ENCODE measurements around the gene DNA2.

DNA2 gene

DNA sequence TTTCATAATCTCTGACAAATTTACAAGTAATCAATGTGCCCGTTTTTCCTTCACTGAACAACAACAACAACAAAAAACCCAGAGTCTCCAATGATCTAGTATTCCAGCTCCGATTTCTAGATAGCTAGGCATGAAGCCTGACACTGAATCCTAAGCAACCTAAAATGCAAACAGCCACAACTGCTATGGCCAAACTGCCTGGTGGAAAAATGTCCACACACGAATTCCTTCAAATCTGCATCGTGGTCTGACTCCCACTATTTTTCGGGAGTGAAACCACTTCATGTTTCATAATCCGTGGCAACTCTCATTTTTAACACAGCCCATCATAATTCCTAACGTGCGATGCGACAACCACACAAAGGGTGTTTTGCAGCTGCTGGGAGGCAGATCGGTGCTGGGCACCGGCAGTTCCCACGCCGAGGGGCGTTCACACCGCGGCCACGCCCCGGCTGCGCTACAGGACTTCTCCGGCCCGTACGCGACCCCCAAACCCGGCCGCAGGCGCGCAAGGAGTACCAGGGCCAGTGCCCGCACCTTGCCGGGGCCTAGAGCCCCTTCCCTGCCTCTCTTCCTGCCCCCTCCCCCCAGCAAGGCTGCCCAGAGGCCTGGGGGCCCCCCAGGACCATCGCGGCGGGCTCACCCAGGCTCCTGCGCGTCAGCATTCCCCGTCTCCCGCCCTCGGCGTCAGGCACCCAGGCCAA lies 65.5 kb downstream of the DNA2 start:
- Histone ChIP-seq H3K27ac (ENCODE audit: low read depth, low read length) (peak overlapping the region; percentile 94), H3K9me3 (ENCODE audit: control insufficient read depth, insufficient read depth, low read depth, low read length) (no peaks in the 10 kb centered on the region), H3K27me3 (ENCODE audit: control insufficient read depth, insufficient read depth, low read length) (no peaks in the 10 kb centered on the region), H3K4me3 (ENCODE audit: low read depth, low read length) (peak overlapping the region; percentile 100), H3K4me1 (ENCODE audit: control insufficient read depth, insufficient read depth, low read length) (no peaks in the 10 kb centered on the region), H3K9ac (ENCODE audit: low read length) (peak overlapping the region; percentile 91), H3K36me3 (ENCODE audit: control insufficient read depth, insufficient read depth, low read length) (peaks cover 6% of the 10 kb centered on the region)

DNA sequence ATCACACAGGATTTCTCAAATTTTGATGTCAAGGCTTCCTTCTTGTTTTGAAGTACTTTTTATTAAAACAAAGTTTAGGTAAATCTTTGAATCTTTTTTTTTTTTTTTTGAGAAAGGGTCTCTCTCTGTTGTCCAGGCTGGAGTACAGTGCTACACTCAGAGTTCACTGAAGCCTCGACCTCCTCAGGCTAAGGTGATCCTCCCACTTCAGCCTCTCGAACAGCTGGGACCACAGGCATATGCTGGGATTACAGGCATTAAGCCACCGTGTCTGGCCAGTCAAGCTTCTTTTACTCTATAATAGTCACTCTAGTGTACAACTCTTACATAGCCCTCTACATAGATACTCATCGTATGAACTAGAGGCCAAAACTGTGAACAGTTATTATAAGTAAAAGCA lies 68.1 kb downstream of the DNA2 start:
- H3K4me3 ChIP-seq (ENCODE audit: low read depth, low read length), result no peak overlapping the region
- no peak overlapping the region for H3K9ac ChIP-seq (ENCODE audit: low read length)
- no peaks in the 10 kb centered on the region for H3K9me3 ChIP-seq (ENCODE audit: control insufficient read depth, insufficient read depth, low read depth, low read length)
- H3K27me3 ChIP-seq (ENCODE audit: control insufficient read depth, insufficient read depth, low read length), result no peaks in the 10 kb centered on the region
- H3K27ac ChIP-seq (ENCODE audit: low read depth, low read length), result no peak overlapping the region
- H3K36me3 ChIP-seq (ENCODE audit: control insufficient read depth, insufficient read depth, low read length), result peaks cover 11% of the 10 kb centered on the region
- no peaks in the 10 kb centered on the region for H3K4me1 ChIP-seq (ENCODE audit: control insufficient read depth, insufficient read depth, low read length)

DNA sequence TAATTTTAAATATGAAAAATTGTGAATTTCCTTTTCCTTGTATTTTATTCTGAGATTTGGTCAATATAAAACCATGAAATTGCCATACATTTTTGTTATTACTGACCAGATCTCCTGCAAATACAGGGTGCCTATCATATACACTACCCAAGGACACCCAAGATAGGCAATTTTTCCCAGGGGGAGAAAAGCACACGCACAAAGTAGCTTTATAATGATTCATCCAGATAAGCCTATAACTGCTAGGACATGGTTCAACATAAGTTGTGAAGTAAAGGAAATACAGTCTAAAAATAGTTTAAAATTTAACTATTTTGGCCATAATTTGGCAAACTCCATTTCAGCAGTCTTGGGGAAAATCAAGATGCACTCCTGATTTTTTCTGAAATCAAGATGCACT lies 69.5 kb downstream of the DNA2 start:
- H3K9me3 ChIP-seq (ENCODE audit: control insufficient read depth, insufficient read depth, low read depth, low read length), result no peaks in the 10 kb centered on the region
- peaks cover 11% of the 10 kb centered on the region for H3K36me3 ChIP-seq (ENCODE audit: control insufficient read depth, insufficient read depth, low read length)
- no peaks in the 10 kb centered on the region for H3K27me3 ChIP-seq (ENCODE audit: control insufficient read depth, insufficient read depth, low read length)
- H3K27ac ChIP-seq (ENCODE audit: low read depth, low read length), result no peak overlapping the region
- H3K9ac ChIP-seq (ENCODE audit: low read length), result no peak overlapping the region
- no peak overlapping the region for H3K4me3 ChIP-seq (ENCODE audit: low read depth, low read length)
- no peaks in the 10 kb centered on the region for H3K4me1 ChIP-seq (ENCODE audit: control insufficient read depth, insufficient read depth, low read length)

DNA sequence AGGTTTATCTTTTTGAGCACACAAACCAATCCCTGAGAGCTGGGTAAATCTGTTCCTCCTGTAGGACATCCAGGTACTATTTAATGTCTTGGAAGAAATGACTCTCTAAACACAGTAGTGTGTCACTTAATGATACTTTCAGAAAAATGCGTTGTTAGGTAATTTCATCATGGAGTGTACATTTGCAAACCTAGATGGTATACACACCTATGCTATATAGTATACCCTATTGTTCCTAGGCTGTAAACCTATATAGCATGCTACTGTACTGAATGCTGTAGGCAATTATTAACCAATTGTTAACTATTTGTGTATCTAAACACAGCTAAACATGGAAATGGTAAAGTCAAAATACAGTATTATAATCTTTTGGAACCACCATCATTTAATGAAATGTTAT lies 74.8 kb downstream of the DNA2 start:
- no peak overlapping the region for H3K9ac ChIP-seq (ENCODE audit: low read length)
- no peaks in the 10 kb centered on the region for H3K9me3 ChIP-seq (ENCODE audit: control insufficient read depth, insufficient read depth, low read depth, low read length)
- no peaks in the 10 kb centered on the region for H3K4me1 ChIP-seq (ENCODE audit: control insufficient read depth, insufficient read depth, low read length)
- H3K4me3 ChIP-seq (ENCODE audit: low read depth, low read length), result no peak overlapping the region
- no peak overlapping the region for H3K27ac ChIP-seq (ENCODE audit: low read depth, low read length)
- peaks cover 32% of the 10 kb centered on the region for H3K36me3 ChIP-seq (ENCODE audit: control insufficient read depth, insufficient read depth, low read length)
- H3K27me3 ChIP-seq (ENCODE audit: control insufficient read depth, insufficient read depth, low read length), result no peaks in the 10 kb centered on the region

DNA sequence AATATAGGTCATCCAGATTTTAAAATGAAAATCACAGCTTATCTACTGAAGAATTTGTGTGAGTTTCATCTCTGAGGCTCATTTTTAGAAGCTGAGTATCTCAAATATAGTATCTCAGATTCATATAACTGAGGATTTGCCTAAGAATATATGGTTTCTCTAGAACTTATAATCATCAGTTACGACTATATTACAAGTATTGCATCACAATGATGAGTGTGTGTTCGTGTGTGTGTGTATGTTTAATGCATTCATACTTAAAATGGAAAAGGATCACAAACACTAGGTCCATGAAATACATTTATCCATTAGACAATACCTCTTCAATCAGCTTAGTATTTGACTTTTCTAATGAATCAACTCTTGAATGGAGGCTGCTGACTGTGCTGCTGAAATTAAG lies 86.0 kb downstream of the DNA2 start:
- H3K36me3 ChIP-seq (ENCODE audit: control insufficient read depth, insufficient read depth, low read length), result peaks cover 43% of the 10 kb centered on the region
- H3K9me3 ChIP-seq (ENCODE audit: control insufficient read depth, insufficient read depth, low read depth, low read length), result no peaks in the 10 kb centered on the region
- H3K27ac ChIP-seq (ENCODE audit: low read depth, low read length), result no peak overlapping the region
- no peak overlapping the region for H3K4me3 ChIP-seq (ENCODE audit: low read depth, low read length)
- no peaks in the 10 kb centered on the region for H3K27me3 ChIP-seq (ENCODE audit: control insufficient read depth, insufficient read depth, low read length)
- no peaks in the 10 kb centered on the region for H3K4me1 ChIP-seq (ENCODE audit: control insufficient read depth, insufficient read depth, low read length)
- H3K9ac ChIP-seq (ENCODE audit: low read length), result no peak overlapping the region

DNA sequence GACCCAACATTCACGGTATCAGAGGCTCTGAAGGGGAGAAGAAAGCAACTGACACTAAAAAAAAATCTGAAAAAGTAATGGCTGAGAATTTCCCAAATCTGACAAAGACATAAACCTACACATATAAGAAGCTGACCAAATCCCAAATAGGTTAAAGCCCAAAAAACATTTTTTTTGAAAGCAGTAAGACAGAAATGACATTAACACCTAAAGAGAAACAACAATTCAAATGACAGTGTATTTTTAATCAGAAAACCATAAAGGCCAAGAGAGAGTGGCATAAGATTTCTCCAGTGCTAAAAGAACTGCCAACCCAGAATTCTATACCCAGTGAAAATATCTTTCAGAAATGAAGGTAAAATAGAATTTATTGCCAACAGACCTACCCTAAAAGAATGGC lies 100.2 kb downstream of the DNA2 start:
- H3K4me3 ChIP-seq (ENCODE audit: low read depth, low read length), result no peak overlapping the region
- no peaks in the 10 kb centered on the region for H3K4me1 ChIP-seq (ENCODE audit: control insufficient read depth, insufficient read depth, low read length)
- no peak overlapping the region for H3K9ac ChIP-seq (ENCODE audit: low read length)
- peaks cover 33% of the 10 kb centered on the region for H3K36me3 ChIP-seq (ENCODE audit: control insufficient read depth, insufficient read depth, low read length)
- H3K9me3 ChIP-seq (ENCODE audit: control insufficient read depth, insufficient read depth, low read depth, low read length), result peaks cover 10% of the 10 kb centered on the region; the same call in 1 of the 2 replicates
- H3K27me3 ChIP-seq (ENCODE audit: control insufficient read depth, insufficient read depth, low read length), result no peaks in the 10 kb centered on the region
- no peak overlapping the region for H3K27ac ChIP-seq (ENCODE audit: low read depth, low read length)

DNA sequence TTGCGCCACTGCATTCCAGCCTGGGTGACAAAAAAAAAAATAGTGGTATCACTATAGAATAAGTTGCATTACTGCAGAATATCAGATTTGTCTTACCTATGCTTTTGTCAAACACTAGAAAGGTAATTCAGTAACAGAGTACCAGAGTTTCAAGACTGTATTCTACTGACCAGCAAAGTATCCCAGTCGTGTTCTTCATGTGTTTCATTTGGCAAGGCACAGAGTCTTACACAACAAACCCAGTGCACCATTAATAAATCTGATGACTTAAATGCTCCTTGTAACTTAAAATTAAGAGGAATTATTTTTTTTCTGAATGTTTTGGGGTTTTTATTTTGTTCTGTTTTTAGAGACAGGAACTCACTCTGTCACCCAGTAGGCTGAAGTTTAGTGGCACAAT lies 104.7 kb downstream of the DNA2 start:
- Histone ChIP-seq H3K36me3 (ENCODE audit: control insufficient read depth, insufficient read depth, low read length) (peaks cover 26% of the 10 kb centered on the region), H3K4me1 (ENCODE audit: control insufficient read depth, insufficient read depth, low read length) (no peaks in the 10 kb centered on the region), H3K9me3 (ENCODE audit: control insufficient read depth, insufficient read depth, low read depth, low read length) (no peaks in the 10 kb centered on the region), H3K27me3 (ENCODE audit: control insufficient read depth, insufficient read depth, low read length) (no peaks in the 10 kb centered on the region), H3K27ac (ENCODE audit: low read depth, low read length) (no peak overlapping the region), H3K4me3 (ENCODE audit: low read depth, low read length) (no peak overlapping the region), H3K9ac (ENCODE audit: low read length) (no peak overlapping the region)

DNA sequence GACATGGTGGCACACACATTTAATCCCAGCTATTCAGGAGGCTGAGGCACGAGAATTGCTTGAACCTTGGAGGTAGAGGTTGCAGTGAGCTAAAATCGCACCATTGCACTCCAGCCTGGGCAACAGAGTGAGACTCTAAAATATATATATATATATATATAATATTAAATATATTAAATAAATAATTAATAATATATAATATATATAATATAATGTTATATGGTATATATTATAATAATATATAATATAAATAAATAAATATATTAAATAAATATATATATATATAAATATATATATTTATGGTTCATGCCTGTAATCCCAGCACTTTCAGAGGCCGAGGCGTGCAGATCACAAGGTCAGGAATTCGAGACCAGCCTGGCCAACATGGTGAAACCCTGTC lies 105.2 kb downstream of the DNA2 start:
- no peak overlapping the region for H3K9ac ChIP-seq (ENCODE audit: low read length)
- no peaks in the 10 kb centered on the region for H3K27me3 ChIP-seq (ENCODE audit: control insufficient read depth, insufficient read depth, low read length)
- peaks cover 26% of the 10 kb centered on the region for H3K36me3 ChIP-seq (ENCODE audit: control insufficient read depth, insufficient read depth, low read length)
- no peak overlapping the region for H3K4me3 ChIP-seq (ENCODE audit: low read depth, low read length)
- no peaks in the 10 kb centered on the region for H3K9me3 ChIP-seq (ENCODE audit: control insufficient read depth, insufficient read depth, low read depth, low read length)
- no peaks in the 10 kb centered on the region for H3K4me1 ChIP-seq (ENCODE audit: control insufficient read depth, insufficient read depth, low read length)
- H3K27ac ChIP-seq (ENCODE audit: low read depth, low read length), result no peak overlapping the region

DNA sequence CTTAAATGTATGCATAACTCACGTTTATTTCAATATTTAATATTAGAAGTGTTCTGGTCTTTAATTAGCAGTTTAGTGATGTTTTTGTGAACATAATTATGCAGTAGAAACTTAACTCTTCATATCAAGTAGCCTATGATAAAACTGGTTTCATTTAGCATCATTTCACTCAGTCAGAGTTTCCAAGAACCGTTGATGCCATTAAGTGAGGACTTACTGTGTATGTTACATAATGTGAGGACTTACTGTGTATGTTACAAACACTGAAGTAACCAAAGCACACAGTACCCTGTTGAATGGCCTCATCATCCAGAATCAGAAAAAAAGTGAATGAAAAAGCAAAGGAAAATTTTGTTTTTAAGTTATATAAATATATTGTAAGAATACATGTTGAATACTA lies 106.2 kb downstream of the DNA2 start:
- no peak overlapping the region for H3K9ac ChIP-seq (ENCODE audit: low read length)
- H3K4me1 ChIP-seq (ENCODE audit: control insufficient read depth, insufficient read depth, low read length), result no peaks in the 10 kb centered on the region
- no peak overlapping the region for H3K4me3 ChIP-seq (ENCODE audit: low read depth, low read length)
- H3K27me3 ChIP-seq (ENCODE audit: control insufficient read depth, insufficient read depth, low read length), result no peaks in the 10 kb centered on the region
- H3K9me3 ChIP-seq (ENCODE audit: control insufficient read depth, insufficient read depth, low read depth, low read length), result no peaks in the 10 kb centered on the region
- H3K36me3 ChIP-seq (ENCODE audit: control insufficient read depth, insufficient read depth, low read length), result peaks cover 34% of the 10 kb centered on the region
- no peak overlapping the region for H3K27ac ChIP-seq (ENCODE audit: low read depth, low read length)

DNA sequence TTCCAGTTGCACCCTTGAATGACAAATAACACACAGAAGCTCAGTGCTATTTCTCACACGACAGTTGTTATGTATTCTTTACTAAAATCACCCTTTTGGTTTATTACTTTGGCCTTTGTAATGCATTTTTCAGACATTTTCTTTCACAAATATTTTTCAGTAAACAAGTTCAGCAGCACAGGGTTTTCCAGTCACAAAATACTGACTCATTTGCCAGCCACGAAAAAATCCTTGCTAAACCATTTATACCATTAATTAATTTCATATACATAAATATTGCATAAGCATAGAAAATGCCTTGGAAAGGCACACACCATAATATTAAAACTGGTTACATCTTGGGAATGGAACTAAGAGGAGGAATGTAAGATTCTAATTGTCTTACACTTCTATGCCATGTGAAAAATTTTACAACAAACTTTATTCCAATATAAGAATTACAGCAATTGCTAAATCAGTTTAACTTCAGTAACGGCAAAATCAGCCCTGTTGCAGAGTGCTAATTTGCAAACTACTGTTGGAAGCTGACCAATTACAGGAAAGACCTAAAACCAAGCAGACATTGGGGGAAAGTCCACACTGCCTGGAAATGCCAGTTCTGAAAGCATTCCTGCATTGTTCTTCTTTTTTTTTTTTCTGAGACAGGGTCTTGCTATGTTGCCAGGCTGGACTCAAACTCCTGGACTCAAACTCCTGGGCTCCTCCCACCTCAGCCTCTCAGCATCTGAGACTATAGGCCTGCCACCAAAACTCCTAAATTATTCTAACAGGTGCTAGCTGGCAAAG lies 107.5 kb downstream of the DNA2 start:
- no peaks in the 10 kb centered on the region for H3K9me3 ChIP-seq (ENCODE audit: control insufficient read depth, insufficient read depth, low read depth, low read length)
- H3K27ac ChIP-seq (ENCODE audit: low read depth, low read length), result no peak overlapping the region
- H3K4me1 ChIP-seq (ENCODE audit: control insufficient read depth, insufficient read depth, low read length), result no peaks in the 10 kb centered on the region
- no peak overlapping the region for H3K4me3 ChIP-seq (ENCODE audit: low read depth, low read length)
- peaks cover 34% of the 10 kb centered on the region for H3K36me3 ChIP-seq (ENCODE audit: control insufficient read depth, insufficient read depth, low read length)
- H3K27me3 ChIP-seq (ENCODE audit: control insufficient read depth, insufficient read depth, low read length), result no peaks in the 10 kb centered on the region
- H3K9ac ChIP-seq (ENCODE audit: low read length), result no peak overlapping the region
